Fibroblast of lung (primary cell): ENCODE data around the gene KIRREL3.

Source experiments
- EZH2 ChIP-seq: IDR thresholded peaks from 2 replicates; pipeline ENCODE4 v1.5.1; 2012; ENCODE audit warnings: low read length, control low read depth, mild to moderate bottlenecking; ENCODE audit errors: missing control alignments
- TF ChIP-seq, protein P1 (sequence below), 2 donors: IDR thresholded peaks in 1 of 2; conservative IDR thresholded peaks in 1 of 2; 1 replicate in 1 of 2; 2 replicates in 1 of 2; pipeline ENCODE4 v1.5.1; 2011 to 2012; ENCODE audit warnings: low read length in 2 of 2, control low read depth in 1 of 2, inconsistent platforms in 1 of 2, low read depth in 1 of 2, mild to moderate bottlenecking in 1 of 2

DNA sequence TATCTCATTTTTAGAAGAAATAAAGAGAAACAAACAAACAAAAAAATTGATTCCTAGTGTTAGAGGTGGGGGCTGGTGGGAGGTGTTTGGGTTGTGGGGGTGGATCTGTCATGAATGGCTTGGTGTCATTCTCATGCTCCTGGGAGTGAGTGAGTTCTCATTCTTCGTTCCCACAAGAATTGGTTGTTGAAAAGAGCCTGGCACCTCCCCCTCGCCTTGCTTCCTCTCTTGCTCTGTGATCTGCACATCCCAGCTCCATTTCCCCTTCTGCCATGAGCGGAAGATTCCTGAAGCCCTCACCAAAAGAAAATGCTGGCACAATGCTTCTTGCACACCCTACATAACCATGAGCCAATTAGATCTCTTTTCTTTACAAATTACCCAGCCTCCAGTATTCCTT is 367.2 kb downstream of the KIRREL3 start:
- TF ChIP-seq, protein P1, sequence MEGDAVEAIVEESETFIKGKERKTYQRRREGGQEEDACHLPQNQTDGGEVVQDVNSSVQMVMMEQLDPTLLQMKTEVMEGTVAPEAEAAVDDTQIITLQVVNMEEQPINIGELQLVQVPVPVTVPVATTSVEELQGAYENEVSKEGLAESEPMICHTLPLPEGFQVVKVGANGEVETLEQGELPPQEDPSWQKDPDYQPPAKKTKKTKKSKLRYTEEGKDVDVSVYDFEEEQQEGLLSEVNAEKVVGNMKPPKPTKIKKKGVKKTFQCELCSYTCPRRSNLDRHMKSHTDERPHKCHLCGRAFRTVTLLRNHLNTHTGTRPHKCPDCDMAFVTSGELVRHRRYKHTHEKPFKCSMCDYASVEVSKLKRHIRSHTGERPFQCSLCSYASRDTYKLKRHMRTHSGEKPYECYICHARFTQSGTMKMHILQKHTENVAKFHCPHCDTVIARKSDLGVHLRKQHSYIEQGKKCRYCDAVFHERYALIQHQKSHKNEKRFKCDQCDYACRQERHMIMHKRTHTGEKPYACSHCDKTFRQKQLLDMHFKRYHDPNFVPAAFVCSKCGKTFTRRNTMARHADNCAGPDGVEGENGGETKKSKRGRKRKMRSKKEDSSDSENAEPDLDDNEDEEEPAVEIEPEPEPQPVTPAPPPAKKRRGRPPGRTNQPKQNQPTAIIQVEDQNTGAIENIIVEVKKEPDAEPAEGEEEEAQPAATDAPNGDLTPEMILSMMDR (conservative IDR thresholded peaks at IDR 0.05 in 1 of 2, IDR thresholded peaks at IDR 0.05 in 1 of 2; ENCODE audit: low read depth in 1 of 2, low read length in 2 of 2): no peak
- no peak for TF ChIP-seq EZH2
